Liver (tissue), 9 donors: ENCODE data around the gene SLC6A3. TPM values are rescaled to one million over a fixed set of nuclear protein-coding genes. Genes with fewer than 3 reads are reported as not detected.

Source experiments
- DNase-seq: peaks from one replicate; pipeline ENCODE4 v3.0.0-alpha.2; 2017; ENCODE audit warnings: low spot score
- H3K27ac ChIP-seq, 2 donors: one replicate each; pipeline ENCODE4 v1.7.0; 2013; ENCODE audit warnings: inconsistent platforms in 2 of 2, low read length in 2 of 2, control low read depth in 1 of 2, low read depth in 1 of 2, mild to moderate bottlenecking in 1 of 2
- H3K27me3 ChIP-seq, 4 donors: one replicate each; pipeline versions ENCODE4 v1.6.1 to v1.7.0; 2013; ENCODE audit warnings: low read length in 3 of 4, inconsistent platforms in 1 of 4, mild to moderate bottlenecking in 1 of 4, moderate library complexity in 1 of 4; ENCODE audit not compliant: control insufficient read depth in 4 of 4, insufficient read depth in 4 of 4
- H3K36me3 ChIP-seq, 4 donors: one replicate each; pipeline versions ENCODE4 v1.6.1 to v1.7.0; 2013; ENCODE audit warnings: low read length in 3 of 4, mild to moderate bottlenecking in 3 of 4, low read depth in 1 of 4, moderate library complexity in 1 of 4; ENCODE audit not compliant: control insufficient read depth in 4 of 4, insufficient read depth in 3 of 4
- H3K4me1 ChIP-seq, 4 donors: one replicate each; pipeline versions ENCODE4 v1.6.1 to v1.7.0; 2013; ENCODE audit warnings: low read length in 3 of 4, mild to moderate bottlenecking in 3 of 4, moderate library complexity in 1 of 4; ENCODE audit not compliant: control insufficient read depth in 4 of 4, insufficient read depth in 4 of 4
- H3K4me3 ChIP-seq, 3 donors: one replicate each; pipeline versions ENCODE4 v1.6.1 to v1.7.0; 2013; ENCODE audit warnings: low read length in 3 of 3, control low read depth in 1 of 3, low read depth in 1 of 3, mild to moderate bottlenecking in 1 of 3
- H3K9ac ChIP-seq, 2 donors: one replicate each; pipeline ENCODE4 v1.7.0; 2013; ENCODE audit warnings: low read length in 2 of 2, mild to moderate bottlenecking in 2 of 2, moderate library complexity in 2 of 2, control low read depth in 1 of 2, low read depth in 1 of 2
- H3K9me3 ChIP-seq, 4 donors: one replicate each; pipeline versions ENCODE4 v1.6.1 to v1.7.0; 2013; ENCODE audit warnings: low read length in 3 of 4; ENCODE audit not compliant: control insufficient read depth in 4 of 4
- EGR1 ChIP-seq, 2 donors: IDR thresholded peaks; 2 replicates each; pipeline ENCODE4 v1.6.1; 2016 to 2018; ENCODE audit warnings: antibody characterized with exemption in 2 of 2, low read depth in 2 of 2
- FOXA1 ChIP-seq: IDR thresholded peaks from 2 replicates; pipeline ENCODE4 v1.6.1; 2016; ENCODE audit warnings: antibody characterized with exemption
- FOXA2 ChIP-seq: IDR thresholded peaks from 2 replicates; pipeline ENCODE4 v1.6.1; 2016; ENCODE audit warnings: antibody characterized with exemption
- GABPA ChIP-seq, 2 donors: IDR thresholded peaks in 1 of 2; conservative IDR thresholded peaks in 1 of 2; 2 replicates each; pipeline ENCODE4 v1.6.1; 2016; ENCODE audit warnings: antibody characterized with exemption in 2 of 2, mild to moderate bottlenecking in 1 of 2, moderate library complexity in 1 of 2
- HNF4A ChIP-seq, 2 donors: conservative IDR thresholded peaks; 2 replicates each; pipeline ENCODE4 v1.6.1; 2016; ENCODE audit warnings: antibody characterized with exemption in 2 of 2, mild to moderate bottlenecking in 2 of 2
- HNF4G ChIP-seq: IDR thresholded peaks from 2 replicates; pipeline ENCODE4 v1.6.1; 2016; ENCODE audit warnings: antibody characterized with exemption
- JUND ChIP-seq, 2 donors: IDR thresholded peaks; 2 replicates each; pipeline ENCODE4 v1.6.1; 2016; ENCODE audit warnings: antibody characterized with exemption in 2 of 2
- NR2F2 ChIP-seq: IDR thresholded peaks from 2 replicates; pipeline ENCODE4 v1.6.1; 2016; ENCODE audit warnings: antibody characterized with exemption
- RAD21 ChIP-seq, 2 donors: IDR thresholded peaks; 2 replicates each; pipeline ENCODE4 v1.6.1; 2016; ENCODE audit warnings: antibody characterized with exemption in 2 of 2, mild to moderate bottlenecking in 2 of 2
- RXRA ChIP-seq, 2 donors: IDR thresholded peaks; 2 replicates each; pipeline ENCODE4 v1.6.1; 2017 to 2018; ENCODE audit warnings: antibody characterized with exemption in 2 of 2, mild to moderate bottlenecking in 1 of 2
- SP1 ChIP-seq: IDR thresholded peaks from 2 replicates; pipeline ENCODE4 v1.6.1; 2018; ENCODE audit warnings: antibody characterized with exemption, mild to moderate bottlenecking
- TAF1 ChIP-seq: conservative IDR thresholded peaks from 2 replicates; pipeline ENCODE4 v1.6.1; 2016; ENCODE audit warnings: antibody characterized with exemption, mild to moderate bottlenecking
- YY1 ChIP-seq: IDR thresholded peaks from 2 replicates; pipeline ENCODE4 v1.6.1; 2016; ENCODE audit warnings: antibody characterized with exemption, mild to moderate bottlenecking
- WGBS: extraction: QIAGEN DNeasy Blood & Tissue Kit; methylation state at CpG from one replicate; pipeline ENCODE4 v1.1.7; 2013; 5-methylcytosine and 5-hydroxymethylcytosine counted together
- polyA plus RNA-seq, 2 donors: library from polyadenylated mRNA; stranded (reverse) in 1 of 2; unstranded in 1 of 2; fragments of 200-250 nt in 1 of 2; fragments of >200 nt in 1 of 2; fragmentation: Nextera tagmentation in 1 of 2; extraction: Ambion mirVana in 1 of 2; gene quantifications; one replicate each; pipeline versions ENCODE4 v1.2.1 to v1.2.3, GENCODE V29; 2013 to 2015
- total RNA-seq, 2 donors: library from RNA; depleted of rRNA; stranded (reverse); fragments of >200 nt; gene quantifications; one replicate each; pipeline ENCODE4 v1.2.3, GENCODE V29; 2014
- TF ChIP-seq, protein P1 (sequence below): IDR thresholded peaks from 2 replicates; pipeline ENCODE4 v1.6.1; 2016; ENCODE audit warnings: antibody characterized with exemption, mild to moderate bottlenecking
- TF ChIP-seq, protein P2 (sequence below): fragments of 150-350 bp; IDR thresholded peaks from 2 replicates; pipeline ENCODE4 v1.5.1; 2017; ENCODE audit warnings: improper control_type of control experiment, low read depth, low read length; ENCODE audit not compliant: missing input control
- TF ChIP-seq, protein P3 (sequence below): IDR thresholded peaks from 2 replicates; pipeline ENCODE4 v1.6.1; 2016; ENCODE audit warnings: antibody characterized with exemption
- TF ChIP-seq, protein P4 (sequence below): IDR thresholded peaks from 2 replicates; pipeline ENCODE4 v1.6.1; 2016; ENCODE audit warnings: antibody characterized with exemption
- TF ChIP-seq, protein P5 (sequence below): IDR thresholded peaks from 2 replicates; pipeline ENCODE4 v1.6.1; 2016; ENCODE audit warnings: antibody characterized with exemption
- donor health status: healthy.
- donor health status: healthy.
- donor health status: healthy.
- donor health status: healthy.
- donor health status: healthy.

The SLC6A3 gene
- total and polyA plus RNA-seq, 4 donors = not detected

DNA sequence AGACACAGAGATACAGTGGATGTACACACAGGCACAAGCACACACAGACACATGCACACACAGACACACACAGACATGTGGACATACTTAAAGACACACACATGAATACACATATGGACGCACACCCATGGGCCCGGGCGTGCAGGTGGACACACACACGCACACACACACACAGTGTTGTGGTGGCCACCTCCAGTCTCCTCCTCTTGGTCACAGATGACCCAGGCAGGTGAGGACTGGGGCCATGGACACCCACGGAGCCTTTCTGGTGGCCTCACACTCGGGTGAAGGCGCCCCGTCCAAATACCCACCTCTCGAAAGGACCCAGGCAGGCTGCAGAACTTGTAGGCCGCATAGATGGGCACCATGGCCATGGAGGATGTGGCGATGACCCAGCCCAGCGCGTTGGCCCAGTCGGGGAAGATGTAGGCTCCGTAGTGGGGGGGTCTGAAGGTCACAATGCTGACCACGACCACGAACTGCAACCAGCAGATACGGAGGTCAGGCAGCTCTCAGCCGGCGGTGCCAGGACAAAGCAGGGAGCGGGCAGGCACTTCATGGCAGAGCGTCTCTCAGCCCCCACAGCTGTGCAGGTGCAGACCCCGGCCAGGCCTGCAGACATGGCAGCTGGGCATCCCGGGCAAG is 42.5 kb downstream of the SLC6A3 start (continued):
- TF ChIP-seq, protein P1, sequence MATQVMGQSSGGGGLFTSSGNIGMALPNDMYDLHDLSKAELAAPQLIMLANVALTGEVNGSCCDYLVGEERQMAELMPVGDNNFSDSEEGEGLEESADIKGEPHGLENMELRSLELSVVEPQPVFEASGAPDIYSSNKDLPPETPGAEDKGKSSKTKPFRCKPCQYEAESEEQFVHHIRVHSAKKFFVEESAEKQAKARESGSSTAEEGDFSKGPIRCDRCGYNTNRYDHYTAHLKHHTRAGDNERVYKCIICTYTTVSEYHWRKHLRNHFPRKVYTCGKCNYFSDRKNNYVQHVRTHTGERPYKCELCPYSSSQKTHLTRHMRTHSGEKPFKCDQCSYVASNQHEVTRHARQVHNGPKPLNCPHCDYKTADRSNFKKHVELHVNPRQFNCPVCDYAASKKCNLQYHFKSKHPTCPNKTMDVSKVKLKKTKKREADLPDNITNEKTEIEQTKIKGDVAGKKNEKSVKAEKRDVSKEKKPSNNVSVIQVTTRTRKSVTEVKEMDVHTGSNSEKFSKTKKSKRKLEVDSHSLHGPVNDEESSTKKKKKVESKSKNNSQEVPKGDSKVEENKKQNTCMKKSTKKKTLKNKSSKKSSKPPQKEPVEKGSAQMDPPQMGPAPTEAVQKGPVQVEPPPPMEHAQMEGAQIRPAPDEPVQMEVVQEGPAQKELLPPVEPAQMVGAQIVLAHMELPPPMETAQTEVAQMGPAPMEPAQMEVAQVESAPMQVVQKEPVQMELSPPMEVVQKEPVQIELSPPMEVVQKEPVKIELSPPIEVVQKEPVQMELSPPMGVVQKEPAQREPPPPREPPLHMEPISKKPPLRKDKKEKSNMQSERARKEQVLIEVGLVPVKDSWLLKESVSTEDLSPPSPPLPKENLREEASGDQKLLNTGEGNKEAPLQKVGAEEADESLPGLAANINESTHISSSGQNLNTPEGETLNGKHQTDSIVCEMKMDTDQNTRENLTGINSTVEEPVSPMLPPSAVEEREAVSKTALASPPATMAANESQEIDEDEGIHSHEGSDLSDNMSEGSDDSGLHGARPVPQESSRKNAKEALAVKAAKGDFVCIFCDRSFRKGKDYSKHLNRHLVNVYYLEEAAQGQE = no peak
- TF ChIP-seq NR2F2 = no peak

DNA sequence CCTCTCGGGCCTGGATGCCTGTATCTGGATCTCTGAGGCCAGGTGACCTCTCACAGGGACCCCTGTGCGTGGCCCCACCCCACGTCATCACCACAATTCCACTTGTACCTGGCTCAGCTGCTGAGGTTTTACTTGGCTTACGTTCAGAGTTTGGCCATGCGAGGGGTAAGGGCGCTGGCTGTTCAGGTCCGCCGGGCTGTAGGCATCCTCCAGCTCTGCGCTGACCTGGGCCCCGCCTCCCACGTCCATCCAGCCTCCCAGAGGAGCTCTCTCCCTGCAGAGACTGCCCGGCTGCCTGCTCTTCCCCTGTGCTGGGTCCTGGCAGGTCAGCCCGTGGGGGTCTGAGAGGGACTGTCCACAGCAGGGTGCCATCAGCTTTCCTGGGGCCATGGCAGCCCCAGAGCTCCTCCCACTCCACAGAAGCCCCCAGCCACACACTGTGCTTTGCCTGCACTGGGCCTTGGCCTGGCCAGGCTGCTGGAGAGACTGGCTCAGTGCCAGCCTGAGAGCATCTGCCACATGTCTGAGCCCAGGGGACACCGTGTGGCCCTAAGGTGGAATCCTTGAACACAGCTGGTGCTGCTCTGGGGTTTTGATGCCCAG is 43.6 kb downstream of the SLC6A3 start:
- Histone ChIP-seq H3K4me3 (no peak overlapping the region), H3K4me1 (no peaks in the 10 kb centered on the region), H3K27me3 (peaks cover 0 to under 1% (median 0%) of the 10 kb centered on the region in 4 donors), H3K36me3 (no peaks in the 10 kb centered on the region), H3K9me3 (peaks cover 0 to 2% (median 0%) of the 10 kb centered on the region in 4 donors), H3K27ac (no peak overlapping the region), H3K9ac (no peak overlapping the region)
- WGBS = 49% methylated on average over 14 of the region's 14 CpGs
- no peak for TF ChIP-seq JUND (IDR thresholded peaks at IDR 0.05)
- TF ChIP-seq HNF4G = no peak
- TF ChIP-seq, protein P2, sequence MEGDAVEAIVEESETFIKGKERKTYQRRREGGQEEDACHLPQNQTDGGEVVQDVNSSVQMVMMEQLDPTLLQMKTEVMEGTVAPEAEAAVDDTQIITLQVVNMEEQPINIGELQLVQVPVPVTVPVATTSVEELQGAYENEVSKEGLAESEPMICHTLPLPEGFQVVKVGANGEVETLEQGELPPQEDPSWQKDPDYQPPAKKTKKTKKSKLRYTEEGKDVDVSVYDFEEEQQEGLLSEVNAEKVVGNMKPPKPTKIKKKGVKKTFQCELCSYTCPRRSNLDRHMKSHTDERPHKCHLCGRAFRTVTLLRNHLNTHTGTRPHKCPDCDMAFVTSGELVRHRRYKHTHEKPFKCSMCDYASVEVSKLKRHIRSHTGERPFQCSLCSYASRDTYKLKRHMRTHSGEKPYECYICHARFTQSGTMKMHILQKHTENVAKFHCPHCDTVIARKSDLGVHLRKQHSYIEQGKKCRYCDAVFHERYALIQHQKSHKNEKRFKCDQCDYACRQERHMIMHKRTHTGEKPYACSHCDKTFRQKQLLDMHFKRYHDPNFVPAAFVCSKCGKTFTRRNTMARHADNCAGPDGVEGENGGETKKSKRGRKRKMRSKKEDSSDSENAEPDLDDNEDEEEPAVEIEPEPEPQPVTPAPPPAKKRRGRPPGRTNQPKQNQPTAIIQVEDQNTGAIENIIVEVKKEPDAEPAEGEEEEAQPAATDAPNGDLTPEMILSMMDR = no peak
- TF ChIP-seq TAF1 = no peak
- TF ChIP-seq FOXA2 = no peak
- no peak for TF ChIP-seq GABPA (IDR thresholded peaks at IDR 0.05 in 1 of 2, conservative IDR thresholded peaks at IDR 0.05 in 1 of 2)
- TF ChIP-seq, protein P3, sequence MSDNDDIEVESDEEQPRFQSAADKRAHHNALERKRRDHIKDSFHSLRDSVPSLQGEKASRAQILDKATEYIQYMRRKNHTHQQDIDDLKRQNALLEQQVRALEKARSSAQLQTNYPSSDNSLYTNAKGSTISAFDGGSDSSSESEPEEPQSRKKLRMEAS = no peak
- TF ChIP-seq SP1 = no peak
- no peak for TF ChIP-seq HNF4A (conservative IDR thresholded peaks at IDR 0.05)
- no peak for TF ChIP-seq NR2F2
- no peak for TF ChIP-seq FOXA1
- no peak for TF ChIP-seq YY1
- TF ChIP-seq EGR1 (IDR thresholded peaks at IDR 0.05; ENCODE audit: low read depth in 2 of 2) = no peak
- TF ChIP-seq, protein P4, sequence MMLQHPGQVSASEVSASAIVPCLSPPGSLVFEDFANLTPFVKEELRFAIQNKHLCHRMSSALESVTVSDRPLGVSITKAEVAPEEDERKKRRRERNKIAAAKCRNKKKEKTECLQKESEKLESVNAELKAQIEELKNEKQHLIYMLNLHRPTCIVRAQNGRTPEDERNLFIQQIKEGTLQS = no peak
- TF ChIP-seq RAD21 (IDR thresholded peaks at IDR 0.05) = no peak
- TF ChIP-seq RXRA (IDR thresholded peaks at IDR 0.05) = no peak
- TF ChIP-seq, protein P1 = no peak
- TF ChIP-seq, protein P5, sequence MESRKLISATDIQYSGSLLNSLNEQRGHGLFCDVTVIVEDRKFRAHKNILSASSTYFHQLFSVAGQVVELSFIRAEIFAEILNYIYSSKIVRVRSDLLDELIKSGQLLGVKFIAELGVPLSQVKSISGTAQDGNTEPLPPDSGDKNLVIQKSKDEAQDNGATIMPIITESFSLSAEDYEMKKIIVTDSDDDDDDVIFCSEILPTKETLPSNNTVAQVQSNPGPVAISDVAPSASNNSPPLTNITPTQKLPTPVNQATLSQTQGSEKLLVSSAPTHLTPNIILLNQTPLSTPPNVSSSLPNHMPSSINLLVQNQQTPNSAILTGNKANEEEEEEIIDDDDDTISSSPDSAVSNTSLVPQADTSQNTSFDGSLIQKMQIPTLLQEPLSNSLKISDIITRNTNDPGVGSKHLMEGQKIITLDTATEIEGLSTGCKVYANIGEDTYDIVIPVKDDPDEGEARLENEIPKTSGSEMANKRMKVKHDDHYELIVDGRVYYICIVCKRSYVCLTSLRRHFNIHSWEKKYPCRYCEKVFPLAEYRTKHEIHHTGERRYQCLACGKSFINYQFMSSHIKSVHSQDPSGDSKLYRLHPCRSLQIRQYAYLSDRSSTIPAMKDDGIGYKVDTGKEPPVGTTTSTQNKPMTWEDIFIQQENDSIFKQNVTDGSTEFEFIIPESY = no peak
- DNase-seq = no peak
